Measurements from ENCODE around the gene STPG2.

STPG2 gene

GRCh38 chr4:98027827-98028226, 115.4 kb downstream of the STPG2 start:
- no peak overlapping the region for H3K4me3 ChIP-seq (ENCODE audit: low read length)

GRCh38 chr4:98026362-98026761, 116.9 kb downstream of the STPG2 start:
- Histone ChIP-seq H4K20me1 (ENCODE audit: insufficient read depth, low read length) (no peaks in the 10 kb centered on the region), H3F3A (ENCODE audit: insufficient read depth, low read length) (no peaks in the 10 kb centered on the region), H3K4me2 (ENCODE audit: low read depth, low read length) (no peak overlapping the region), H3K79me2 (ENCODE audit: low read length) (no peaks in the 10 kb centered on the region), H3K9me3 (replicated peaks; ENCODE audit: insufficient read depth, low read length) (no peaks in the 10 kb centered on the region), H3K27ac (ENCODE audit: low read length) (no peak overlapping the region), H3K9me2 (replicated peaks; ENCODE audit: insufficient read depth, low read length) (no peaks in the 10 kb centered on the region), H3K9ac (ENCODE audit: low read length) (no peak overlapping the region), H2AFZ (ENCODE audit: low read length) (no peak overlapping the region), H3K4me3 (ENCODE audit: low read length) (no peak overlapping the region), H3K4me1 (ENCODE audit: low read length) (no peaks in the 10 kb centered on the region), H3K36me3 (replicated peaks; ENCODE audit: insufficient read depth, low read length) (no peaks in the 10 kb centered on the region), H3K27me3 (replicated peaks; ENCODE audit: insufficient read depth, low read length) (no peaks in the 10 kb centered on the region)
- no peak for TF ChIP-seq EZH2 (optimal IDR thresholded peaks at IDR 0.05; ENCODE audit: low read depth, low read length)
- TF ChIP-seq CTCF (IDR thresholded peaks at IDR 0.05; ENCODE audit: low read length), result no peak
- no peak for TF ChIP-seq EZH2phosphoT487 (IDR thresholded peaks at IDR 0.05; ENCODE audit: low read length)
- no peak for DNase-seq

More at GRCh38 chr4:98027827-98028226, 115.4 kb downstream of the STPG2 start:
- no peaks in the 10 kb centered on the region for H3K9me2 ChIP-seq (replicated peaks; ENCODE audit: insufficient read depth, low read length)
- no peaks in the 10 kb centered on the region for H3K9me3 ChIP-seq (replicated peaks; ENCODE audit: insufficient read depth, low read length)
- no peaks in the 10 kb centered on the region for H3K79me2 ChIP-seq (ENCODE audit: low read length)
- H3F3A ChIP-seq (ENCODE audit: insufficient read depth, low read length), result no peaks in the 10 kb centered on the region
- H3K27ac ChIP-seq (ENCODE audit: low read length), result no peak overlapping the region
- no peaks in the 10 kb centered on the region for H3K36me3 ChIP-seq (replicated peaks; ENCODE audit: insufficient read depth, low read length)
- H3K4me1 ChIP-seq (ENCODE audit: low read length), result no peaks in the 10 kb centered on the region
- H3K9ac ChIP-seq (ENCODE audit: low read length), result no peak overlapping the region
- TF ChIP-seq CTCF (IDR thresholded peaks at IDR 0.05; ENCODE audit: low read length), result no peak
- TF ChIP-seq EZH2 (optimal IDR thresholded peaks at IDR 0.05; ENCODE audit: low read depth, low read length), result no peak
- TF ChIP-seq EZH2phosphoT487 (IDR thresholded peaks at IDR 0.05; ENCODE audit: low read length), result no peak
- no peak overlapping the region for H2AFZ ChIP-seq (ENCODE audit: low read length)
- DNase-seq, result no peak
- no peaks in the 10 kb centered on the region for H3K27me3 ChIP-seq (replicated peaks; ENCODE audit: insufficient read depth, low read length)
- H4K20me1 ChIP-seq (ENCODE audit: insufficient read depth, low read length), result no peaks in the 10 kb centered on the region
- no peak overlapping the region for H3K4me2 ChIP-seq (ENCODE audit: low read depth, low read length)

- Histone ChIP-seq H3K27me3 (replicated peaks; ENCODE audit: insufficient read depth, low read length) (no peaks in the 10 kb centered on the region), H3K4me1 (ENCODE audit: low read length) (no peaks in the 10 kb centered on the region), H3K4me2 (ENCODE audit: low read depth, low read length) (no peak overlapping the region), H2AFZ (ENCODE audit: low read length) (no peak overlapping the region), H3K27ac (ENCODE audit: low read length) (no peak overlapping the region), H3K36me3 (replicated peaks; ENCODE audit: insufficient read depth, low read length) (no peaks in the 10 kb centered on the region), H3K9me3 (replicated peaks; ENCODE audit: insufficient read depth, low read length) (no peaks in the 10 kb centered on the region), H3K79me2 (ENCODE audit: low read length) (no peaks in the 10 kb centered on the region), H3K4me3 (ENCODE audit: low read length) (no peak overlapping the region), H3K9ac (ENCODE audit: low read length) (no peak overlapping the region), H4K20me1 (ENCODE audit: insufficient read depth, low read length) (no peaks in the 10 kb centered on the region), H3K9me2 (replicated peaks; ENCODE audit: insufficient read depth, low read length) (no peaks in the 10 kb centered on the region), H3F3A (ENCODE audit: insufficient read depth, low read length) (no peaks in the 10 kb centered on the region)
- TF ChIP-seq CTCF (IDR thresholded peaks at IDR 0.05; ENCODE audit: low read length) (no peak), EZH2 (optimal IDR thresholded peaks at IDR 0.05; ENCODE audit: low read depth, low read length) (no peak), EZH2phosphoT487 (IDR thresholded peaks at IDR 0.05; ENCODE audit: low read length) (no peak)
- no peak for DNase-seq
These were observed 136.4 kb downstream of the STPG2 start for GRCh38 chr4:98006814-98007412.
